IMR-90 (cell line): ENCODE measurements around the gene ABHD5. TPM values are rescaled to one million over a fixed set of nuclear protein-coding genes. Genes with fewer than 3 reads are reported as not detected.

Experiments used
- ATAC-seq: fragments of 200-7000 bp; cut with Tn5 transposase; 2 replicates; pipeline ENCODE4 v1.9.1; 2020; ENCODE audit warnings: low read depth, mild to moderate bottlenecking, moderate library complexity
- BruUV-seq: library from RNA; stranded (reverse); fragments of 400-500 nt; replicated peaks from 2 replicates; lab custom pipeline; 2021; lab: Mats Ljungman, UMichigan
- CTCF ChIA-PET: fragments of 300-600 bp; formaldehyde crosslinking; extraction: SDS; loops from one replicate; lab custom pipeline; 2021; ENCODE audit warnings: antibody characterized with exemption; lab: Yijun Ruan, JAX
- POLR2A ChIA-PET: fragments of 300-600 bp; sonication (Branson Sonifier 250); formaldehyde crosslinking; loops from one replicate; lab custom pipeline; 2022; ENCODE audit warnings: antibody characterized with exemption; ENCODE audit not compliant: unreplicated experiment; lab: Charles Lee
- DNase-seq: peaks from one replicate; pipeline ENCODE4 v3.0.0; 2013
- H2AFZ ChIP-seq: replicated peaks from 2 replicates; pipeline ENCODE3; 2013; ENCODE audit warnings: low read length, mild to moderate bottlenecking; ENCODE audit not compliant: poor library complexity
- H2AK5ac ChIP-seq: 2 replicates; pipeline ENCODE4 v1.6.1; 2013; ENCODE audit warnings: low read depth, low read length, inconsistent platforms
- H2AK9ac ChIP-seq: replicated peaks from 2 replicates; pipeline ENCODE3; 2013; ENCODE audit warnings: mild to moderate bottlenecking, low read depth, low read length, moderate library complexity; ENCODE audit not compliant: poor library complexity
- H2BK120ac ChIP-seq: 2 replicates; pipeline ENCODE4 v1.6.1; 2013; ENCODE audit warnings: low read depth, low read length, inconsistent platforms
- H2BK15ac ChIP-seq: 3 replicates; pipeline ENCODE4 v1.6.1; 2013; ENCODE audit warnings: low read depth, low read length, inconsistent platforms
- H2BK20ac ChIP-seq: 2 replicates; pipeline ENCODE4 v1.6.1; 2013; ENCODE audit warnings: low read depth, mild to moderate bottlenecking, inconsistent platforms, low read length, moderate library complexity
- H2BK5ac ChIP-seq: 2 replicates; pipeline ENCODE4 v1.6.1; 2013; ENCODE audit warnings: mild to moderate bottlenecking, low read depth, low read length, inconsistent platforms; ENCODE audit not compliant: poor library complexity, severe bottlenecking
- H3K14ac ChIP-seq: replicated peaks from 2 replicates; pipeline ENCODE4 v1.6.1; 2013; ENCODE audit warnings: low read depth, low read length, inconsistent platforms
- H3K18ac ChIP-seq: 2 replicates; pipeline ENCODE4 v1.6.1; 2013; ENCODE audit warnings: low read depth, low read length, control low read depth
- H3K23ac ChIP-seq: 2 replicates; pipeline ENCODE4 v1.6.1; 2013; ENCODE audit warnings: low read depth, low read length, inconsistent platforms
- H3K27ac ChIP-seq: 2 replicates; pipeline ENCODE4 v1.5.1; 2013; ENCODE audit warnings: mild to moderate bottlenecking, control low read depth, low read length; ENCODE audit not compliant: insufficient read depth
- H3K27me3 ChIP-seq: 2 replicates; pipeline ENCODE4 v1.6.1; 2013; ENCODE audit warnings: low read length; ENCODE audit not compliant: control insufficient read depth, insufficient read depth
- H3K36me3 ChIP-seq: 2 replicates; pipeline ENCODE4 v1.6.1; 2013; ENCODE audit warnings: low read length, mixed read lengths; ENCODE audit not compliant: control insufficient read depth, insufficient read depth
- H3K4ac ChIP-seq: 2 replicates; pipeline ENCODE4 v1.6.1; 2013; ENCODE audit warnings: low read depth, low read length, inconsistent platforms
- H3K4me1 ChIP-seq: 2 replicates; pipeline ENCODE4 v1.6.1; 2013; ENCODE audit warnings: low read length, mixed read lengths; ENCODE audit not compliant: control insufficient read depth, insufficient read depth
- H3K4me2 ChIP-seq: 2 replicates; pipeline ENCODE4 v1.6.1; 2013; ENCODE audit warnings: low read depth, mild to moderate bottlenecking, control low read depth, low read length, moderate library complexity
- H3K4me3 ChIP-seq: 2 replicates; pipeline ENCODE4 v1.5.1; 2013; ENCODE audit warnings: low read depth, mild to moderate bottlenecking, control low read depth, low read length, moderate library complexity; ENCODE audit not compliant: insufficient read depth
- H3K56ac ChIP-seq: 2 replicates; pipeline ENCODE4 v1.6.1; 2013; ENCODE audit warnings: low read length, inconsistent platforms; ENCODE audit not compliant: insufficient read depth; ENCODE audit errors: extremely low read depth
- H3K79me1 ChIP-seq, 2 experiments: 2 replicates each; pipeline ENCODE4 v1.6.1; 2013; ENCODE audit warnings: low read length in 2 of 2, inconsistent platforms in 1 of 2, low read depth in 1 of 2
- H3K9ac ChIP-seq: 2 replicates; pipeline ENCODE4 v1.6.1; 2013; ENCODE audit warnings: low read depth, low read length, control low read depth
- H3K9me1 ChIP-seq: 2 replicates; pipeline ENCODE4 v1.6.1; 2013; ENCODE audit warnings: low read length, inconsistent platforms; ENCODE audit not compliant: insufficient read depth
- H3K9me3 ChIP-seq: 2 replicates; pipeline ENCODE4 v1.6.1; 2013; ENCODE audit warnings: low read length; ENCODE audit not compliant: control insufficient read depth, insufficient read depth
- H4K20me1 ChIP-seq: 2 replicates; pipeline ENCODE4 v1.6.1; 2013; ENCODE audit warnings: low read length, inconsistent platforms; ENCODE audit not compliant: insufficient read depth
- H4K5ac ChIP-seq: 2 replicates; pipeline ENCODE4 v1.6.1; 2013; ENCODE audit warnings: mild to moderate bottlenecking, low read depth, low read length, control low read depth
- H4K8ac ChIP-seq, 2 experiments: 2 replicates each; pipeline ENCODE4 v1.6.1; 2013; ENCODE audit warnings: low read depth in 2 of 2, low read length in 2 of 2, control low read depth in 1 of 2, inconsistent platforms in 1 of 2
- H4K91ac ChIP-seq: 2 replicates; pipeline ENCODE4 v1.6.1; 2013; ENCODE audit warnings: low read depth, low read length, inconsistent platforms; ENCODE audit not compliant: insufficient read depth
- BHLHE40 ChIP-seq: fragments of 150-350 bp; IDR thresholded peaks from 2 replicates; pipeline ENCODE4 v1.6.1; 2016; ENCODE audit warnings: mild to moderate bottlenecking, low read depth, low read length
- CEBPB ChIP-seq: IDR thresholded peaks from 2 replicates; pipeline ENCODE4 v1.6.1; 2012; ENCODE audit warnings: low read depth, low read length, improper control_type of control experiment
- CHD1 ChIP-seq: IDR thresholded peaks from 2 replicates; pipeline ENCODE4 v1.6.1; 2012; ENCODE audit warnings: low read depth, low read length, improper control_type of control experiment
- CTCF ChIP-seq: conservative IDR thresholded peaks from 2 replicates; pipeline ENCODE4 v1.5.1; 2012; ENCODE audit warnings: mild to moderate bottlenecking, low read depth, low read length, improper control_type of control experiment
- ELK1 ChIP-seq: fragments of 150-350 bp; IDR thresholded peaks from 2 replicates; pipeline ENCODE4 v1.6.1; 2016; ENCODE audit warnings: low read depth, mild to moderate bottlenecking, low read length, moderate library complexity, borderline replicate concordance
- FOS ChIP-seq: fragments of 150-350 bp; IDR thresholded peaks from 2 replicates; pipeline ENCODE4 v1.6.1; 2016; ENCODE audit warnings: low read depth, low read length
- MAZ ChIP-seq: IDR thresholded peaks from 2 replicates; pipeline ENCODE4 v1.6.1; 2012; ENCODE audit warnings: low read depth, mild to moderate bottlenecking, low read length, improper control_type of control experiment, moderate library complexity, borderline replicate concordance
- MXI1 ChIP-seq: IDR thresholded peaks from 2 replicates; pipeline ENCODE4 v1.6.1; 2012; ENCODE audit warnings: low read depth, mild to moderate bottlenecking, low read length, moderate library complexity, borderline replicate concordance
- NFE2L2 ChIP-seq: fragments of 150-350 bp; IDR thresholded peaks from 2 replicates; pipeline ENCODE4 v1.6.1; 2016; ENCODE audit warnings: low read depth, mild to moderate bottlenecking, low read length
- RAD21 ChIP-seq: IDR thresholded peaks from 2 replicates; pipeline ENCODE4 v1.6.1; 2012; ENCODE audit warnings: low read length, improper control_type of control experiment
- RCOR1 ChIP-seq: IDR thresholded peaks from 2 replicates; pipeline ENCODE4 v1.6.1; 2012; ENCODE audit warnings: mild to moderate bottlenecking, low read length, improper control_type of control experiment; ENCODE audit not compliant: insufficient replicate concordance
- RFX5 ChIP-seq: IDR thresholded peaks from 2 replicates; pipeline ENCODE4 v1.8.0; 2012; ENCODE audit warnings: low read depth, mild to moderate bottlenecking, low read length, moderate library complexity
- SMC3 ChIP-seq: fragments of 150-350 bp; IDR thresholded peaks from 2 replicates; pipeline ENCODE4 v1.6.1; 2016; ENCODE audit warnings: low read depth, mild to moderate bottlenecking, antibody characterized with exemption, low read length, moderate library complexity
- USF2 ChIP-seq: fragments of 150-350 bp; IDR thresholded peaks from 2 replicates; pipeline ENCODE4 v1.6.1; 2017; ENCODE audit warnings: mild to moderate bottlenecking, antibody characterized with exemption, low read length, low read depth
- WGBS, 2 experiments: methylation state at CpG; one replicate each; pipeline versions ENCODE4 v1.1.5 to v1.1.7; 2013; ENCODE audit warnings: missing lambda C conversion rate in 2 of 2; ENCODE audit not compliant: insufficient read length in 1 of 2; ENCODE audit errors: extremely low coverage in 2 of 2; 5-methylcytosine and 5-hydroxymethylcytosine counted together
- dilution Hi-C: fragments of 300-500 bp; cut with HindIII; formaldehyde crosslinking; loops from one replicate; pipeline ENCODE4 v1.14.3; 2018; ENCODE audit warnings: low sequenced_read_pairs; ENCODE audit not compliant: unreplicated experiment
- in situ Hi-C: fragments of 300-500 bp; cut with MboI; formaldehyde crosslinking; loops from 3 replicates; pipeline ENCODE4 v1.14.3; 2019; ENCODE audit warnings: low sequenced_read_pairs, inconsistent platforms, mixed read lengths
- intact Hi-C: fragments of 100-400 bp; cut with micrococcal nuclease; formaldehyde crosslinking; loops from 2 replicates; pipeline ENCODE4 v1.10.0; 2022
- polyA plus RNA-seq, 3 experiments: library from polyadenylated mRNA; depleted of rRNA; stranded (reverse); fragments of >200 nt; gene quantifications; 2 replicates each; pipeline ENCODE4 v1.2.3, GENCODE V29; 2012; ENCODE audit warnings: low replicate concordance in 1 of 3
- total RNA-seq: library from RNA; depleted of rRNA; stranded (reverse); fragments of >200 nt; gene quantifications from 2 replicates; pipeline ENCODE4 v1.2.3, GENCODE V29; 2012

Gene ABHD5
- total and polyA plus RNA-seq, 2 of the 4 experiments (the other 2 are of a cell fraction): 15.8 to 33.2 TPM

DNA sequence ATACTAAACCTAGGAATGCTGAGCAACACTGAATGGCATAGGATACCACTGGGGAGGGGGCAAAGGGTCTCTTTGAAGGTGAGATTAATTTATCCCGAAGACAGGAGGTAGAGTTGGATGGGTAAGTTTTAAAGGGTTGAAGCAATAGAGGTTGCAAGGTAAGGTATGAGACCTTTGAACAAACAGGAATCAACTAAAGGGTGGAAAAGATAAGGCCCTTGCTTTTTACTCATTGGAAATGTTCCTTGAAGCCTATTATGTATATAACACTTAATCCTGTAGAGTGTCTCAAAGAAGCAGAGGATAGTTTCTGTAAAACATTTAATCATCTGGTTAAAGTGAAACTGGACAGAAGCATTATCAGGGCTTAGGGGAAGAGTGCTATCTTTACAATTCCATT, 5.7 kb downstream of the ABHD5 start:
- no peak overlapping the region for H3K4me3 ChIP-seq

More for the DNA sequence above, 5.7 kb downstream of the ABHD5 start:
- H3K27ac ChIP-seq: no peak overlapping the region
- in situ Hi-C loops (no loop called here), intact Hi-C loops (no loop called here), dilution Hi-C loops (no loop called here)
- no peak overlapping the region for H3K14ac ChIP-seq
- H2AK9ac ChIP-seq: no peak overlapping the region
- no peak overlapping the region for H2AFZ ChIP-seq
- no peak overlapping the region for H2AK5ac ChIP-seq
- peaks cover 6% of the 10 kb centered on the region for H3K4me1 ChIP-seq
- H2BK5ac ChIP-seq: no peak overlapping the region
- 71% methylated on average over 1 of the region's 1 CpG; no CpG with 5 or more reads in 1 of the 2 experiments for WGBS, 2 experiments
- peaks cover 17% of the 10 kb centered on the region for H3K9me1 ChIP-seq
- H3K9me3 ChIP-seq: no peaks in the 10 kb centered on the region
- peaks cover 24 to 65% of the 10 kb centered on the region in 2 experiments for H3K79me1 ChIP-seq
- peak overlapping the region; percentile 48; the same call in 1 of the 2 replicates for H4K91ac ChIP-seq
- H3K9ac ChIP-seq: no peak overlapping the region
- H3K56ac ChIP-seq: no peak overlapping the region
- CTCF ChIA-PET: interaction anchor here (1.5 kb wide), 1 partner anchor 11 kb away, joined by 8 read pairs; no protein-coding TSS in a partner anchor
- DNase-seq (no peak), ATAC-seq (no peak)
- peak overlapping the region; percentile 75; the same call in 1 of the 2 replicates for H4K5ac ChIP-seq
- 0 out of 2 replicates have a peak overlapping the region, but pooled peaks have one; percentile 36 for H3K4me2 ChIP-seq
- BruUV-seq: no TSS peak
- POLR2A ChIA-PET: no interaction called here
- peak overlapping the region; percentile 85 for H3K18ac ChIP-seq
- H2BK20ac ChIP-seq: peak overlapping the region; percentile 17; the same call in 1 of the 2 replicates
- no peaks in the 10 kb centered on the region; the same call in 1 of the 2 replicates for H4K20me1 ChIP-seq
- H2BK15ac ChIP-seq: no peak overlapping the region
- no peaks in the 10 kb centered on the region for H3K27me3 ChIP-seq
- no peak overlapping the region; the same call in 1 of the 2 replicates for H3K4ac ChIP-seq
- TF ChIP-seq SMC3 (no peak), BHLHE40 (no peak), RFX5 (no peak), MAZ (no peak), MXI1 (no peak), CEBPB (no peak), RCOR1 (no peak), USF2 (no peak), NFE2L2 (no peak), CTCF (no peak), ELK1 (no peak), RAD21 (no peak), FOS (no peak), CHD1 (no peak)
- no peak overlapping the region for H3K23ac ChIP-seq
- 0 out of 2 replicates have a peak overlapping the region, but pooled peaks have one; percentile 24 for H2BK120ac ChIP-seq
- H3K36me3 ChIP-seq: peaks cover 13% of the 10 kb centered on the region
- 0 out of 4 replicates have a peak overlapping the region, but pooled peaks of 1 of the 2 experiments have one; percentile 14 for H4K8ac ChIP-seq
